HEK293 (cell line): Measurements from ENCODE around the gene MYOF.

ENCODE experiments used
- CTCF ChIA-PET: fragments of 350-600 bp; formaldehyde crosslinking; extraction: SDS; loops from one replicate; lab custom pipeline; 2021; ENCODE audit warnings: antibody characterized with exemption; lab: Yijun Ruan, JAX
- POLR2A ChIA-PET: fragments of 300-600 bp; formaldehyde crosslinking; extraction: SDS; loops from one replicate; lab custom pipeline; 2020; ENCODE audit warnings: antibody characterized with exemption, inconsistent platforms; lab: Yijun Ruan, JAX
- H3K27ac ChIP-seq: fragments of 200-500 bp; sonication (Bioruptor generic); 2 replicates; pipeline ENCODE4 v1.5.1; 2014; ENCODE audit warnings: low read depth, low read length, control low read depth, inconsistent platforms; ENCODE audit errors: extremely low read depth
- H3K36me3 ChIP-seq, 2 experiments: fragments of 200-500 bp in 1 of 2; sonication (Bioruptor generic) in 1 of 2; 1 replicate in 1 of 2; 2 replicates in 1 of 2; pipeline ENCODE4 v1.5.1; 2014 to 2017; ENCODE audit warnings: inconsistent platforms in 2 of 2, low read length in 2 of 2; ENCODE audit not compliant: control insufficient read depth in 2 of 2, insufficient read depth in 1 of 2
- H3K4me1 ChIP-seq: fragments of 200-500 bp; sonication (Bioruptor generic); 2 replicates; pipeline ENCODE4 v1.5.1; 2014; ENCODE audit warnings: mild to moderate bottlenecking, low read length, inconsistent platforms; ENCODE audit not compliant: control insufficient read depth, insufficient read depth
- H3K4me3 ChIP-seq: 2 replicates; pipeline ENCODE4 v1.5.1; 2011; ENCODE audit warnings: low read depth, mild to moderate bottlenecking, control low read depth, low read length, moderate library complexity
- H3K9me3 ChIP-seq: fragments of 200-500 bp; sonication (Bioruptor generic); 2 replicates; pipeline ENCODE4 v1.5.1; 2014; ENCODE audit warnings: low read depth, low read length, inconsistent platforms; ENCODE audit not compliant: control insufficient read depth, insufficient read depth
- ATF2 ChIP-seq: fragments of 450-650 bp; formaldehyde crosslinking; IDR thresholded peaks from 2 replicates; pipeline ENCODE4 v1.5.1; 2016; ENCODE audit warnings: missing biosample characterization, missing genetic modification characterization, low read depth
- BCL11B ChIP-seq: fragments of 450-650 bp; formaldehyde crosslinking; IDR thresholded peaks from 2 replicates; pipeline ENCODE4 v1.5.1; 2016; ENCODE audit warnings: low read depth, missing biosample characterization, missing genetic modification characterization
- BCL6B ChIP-seq: fragments of 450-650 bp; formaldehyde crosslinking; IDR thresholded peaks from 2 replicates; pipeline ENCODE4 v1.5.1; 2017; ENCODE audit warnings: missing biosample characterization, missing genetic modification characterization
- EGR2 ChIP-seq: fragments of 450-650 bp; formaldehyde crosslinking; IDR thresholded peaks from 2 replicates; pipeline ENCODE4 v1.5.1; 2016; ENCODE audit warnings: low read depth, missing biosample characterization, missing genetic modification characterization
- GLIS1 ChIP-seq: fragments of 450-650 bp; formaldehyde crosslinking; IDR thresholded peaks from 2 replicates; pipeline ENCODE4 v1.5.1; 2016; ENCODE audit warnings: missing biosample characterization, missing genetic modification characterization
- PRDM1 ChIP-seq: fragments of 450-650 bp; formaldehyde crosslinking; IDR thresholded peaks from 2 replicates; pipeline ENCODE4; 2016; ENCODE audit warnings: missing biosample characterization, missing genetic modification characterization
- YY2 ChIP-seq: fragments of 450-650 bp; formaldehyde crosslinking; IDR thresholded peaks from 2 replicates; pipeline ENCODE4 v1.5.1; 2016; ENCODE audit warnings: missing biosample characterization, missing genetic modification characterization
- ZBTB21 ChIP-seq: fragments of 450-650 bp; formaldehyde crosslinking; IDR thresholded peaks from 2 replicates; pipeline ENCODE4 v1.5.1; 2017; ENCODE audit warnings: missing biosample characterization, missing genetic modification characterization
- ZFHX2 ChIP-seq: fragments of 450-650 bp; formaldehyde crosslinking; conservative IDR thresholded peaks from 2 replicates; pipeline ENCODE4 v1.5.1; 2016; ENCODE audit warnings: missing biosample characterization, missing genetic modification characterization
- ZFP69B ChIP-seq: fragments of 450-650 bp; formaldehyde crosslinking; IDR thresholded peaks from 2 replicates; pipeline ENCODE4 v1.5.1; 2016; ENCODE audit warnings: missing biosample characterization, missing genetic modification characterization
- ZNF146 ChIP-seq: fragments of 450-650 bp; formaldehyde crosslinking; IDR thresholded peaks from 2 replicates; pipeline ENCODE4 v1.5.1; 2016; ENCODE audit warnings: missing biosample characterization, missing genetic modification characterization
- ZNF174 ChIP-seq: fragments of 450-650 bp; formaldehyde crosslinking; IDR thresholded peaks from 2 replicates; pipeline ENCODE4 v1.5.0; 2017; ENCODE audit warnings: missing biosample characterization, mild to moderate bottlenecking, missing genetic modification characterization
- ZNF266 ChIP-seq: fragments of 450-650 bp; formaldehyde crosslinking; IDR thresholded peaks from 2 replicates; pipeline ENCODE4 v1.5.1; 2016; ENCODE audit warnings: missing biosample characterization, missing genetic modification characterization, low read depth
- ZNF335 ChIP-seq: fragments of 450-650 bp; formaldehyde crosslinking; conservative IDR thresholded peaks from 2 replicates; pipeline ENCODE4 v1.5.1; 2016; ENCODE audit warnings: missing biosample characterization, missing genetic modification characterization
- ZNF48 ChIP-seq: fragments of 450-650 bp; formaldehyde crosslinking; IDR thresholded peaks from 2 replicates; pipeline ENCODE4 v1.5.1; 2016; ENCODE audit warnings: missing biosample characterization, missing genetic modification characterization
- ZNF510 ChIP-seq: fragments of 450-650 bp; formaldehyde crosslinking; IDR thresholded peaks from 2 replicates; pipeline ENCODE4 v1.5.1; 2018; ENCODE audit warnings: mild to moderate bottlenecking, missing genetic modification characterization, missing biosample characterization; ENCODE audit not compliant: insufficient replicate concordance
- ZNF521 ChIP-seq: fragments of 450-650 bp; formaldehyde crosslinking; IDR thresholded peaks from 2 replicates; pipeline ENCODE4 v1.5.1; 2017; ENCODE audit warnings: missing biosample characterization, mild to moderate bottlenecking, missing genetic modification characterization
- ZNF529 ChIP-seq: fragments of 450-650 bp; formaldehyde crosslinking; IDR thresholded peaks from 2 replicates; pipeline ENCODE4 v1.5.1; 2017; ENCODE audit warnings: missing genetic modification characterization, missing biosample characterization; ENCODE audit not compliant: insufficient replicate concordance
- ZNF549 ChIP-seq: fragments of 450-650 bp; IDR thresholded peaks from 2 replicates; pipeline ENCODE4 v1.5.1; 2018; ENCODE audit warnings: missing biosample characterization, missing genetic modification characterization, mild to moderate bottlenecking, inconsistent platforms, moderate library complexity
- ZNF621 ChIP-seq: fragments of 450-650 bp; formaldehyde crosslinking; IDR thresholded peaks from 2 replicates; pipeline ENCODE4 v1.5.1; 2017; ENCODE audit warnings: missing biosample characterization, missing genetic modification characterization
- ZNF677 ChIP-seq: fragments of 450-650 bp; IDR thresholded peaks from 2 replicates; pipeline ENCODE4 v1.5.0; 2018; ENCODE audit warnings: missing biosample characterization, mild to moderate bottlenecking, missing genetic modification characterization, moderate library complexity
- ZNF747 ChIP-seq: fragments of 450-650 bp; formaldehyde crosslinking; IDR thresholded peaks from 2 replicates; pipeline ENCODE4 v1.5.1; 2016; ENCODE audit warnings: missing biosample characterization, missing genetic modification characterization
- ZSCAN18 ChIP-seq: fragments of 450-650 bp; formaldehyde crosslinking; IDR thresholded peaks from 2 replicates; pipeline ENCODE4 v1.5.1; 2016; ENCODE audit warnings: missing biosample characterization, missing genetic modification characterization
- ZXDB ChIP-seq: fragments of 450-650 bp; formaldehyde crosslinking; IDR thresholded peaks from 2 replicates; pipeline ENCODE4 v1.5.1; 2016; ENCODE audit warnings: missing biosample characterization, missing genetic modification characterization
- TF ChIP-seq, protein P1 (sequence below): fragments of 450-650 bp; formaldehyde crosslinking; IDR thresholded peaks from 2 replicates; pipeline ENCODE4 v1.5.1; 2016; ENCODE audit warnings: missing biosample characterization, missing genetic modification characterization
- TF ChIP-seq, protein P2 (sequence below): fragments of 450-650 bp; formaldehyde crosslinking; optimal IDR thresholded peaks from 2 replicates; pipeline ENCODE3; 2016; ENCODE audit warnings: missing biosample characterization, mild to moderate bottlenecking, missing genetic modification characterization

MYOF gene

DNA sequence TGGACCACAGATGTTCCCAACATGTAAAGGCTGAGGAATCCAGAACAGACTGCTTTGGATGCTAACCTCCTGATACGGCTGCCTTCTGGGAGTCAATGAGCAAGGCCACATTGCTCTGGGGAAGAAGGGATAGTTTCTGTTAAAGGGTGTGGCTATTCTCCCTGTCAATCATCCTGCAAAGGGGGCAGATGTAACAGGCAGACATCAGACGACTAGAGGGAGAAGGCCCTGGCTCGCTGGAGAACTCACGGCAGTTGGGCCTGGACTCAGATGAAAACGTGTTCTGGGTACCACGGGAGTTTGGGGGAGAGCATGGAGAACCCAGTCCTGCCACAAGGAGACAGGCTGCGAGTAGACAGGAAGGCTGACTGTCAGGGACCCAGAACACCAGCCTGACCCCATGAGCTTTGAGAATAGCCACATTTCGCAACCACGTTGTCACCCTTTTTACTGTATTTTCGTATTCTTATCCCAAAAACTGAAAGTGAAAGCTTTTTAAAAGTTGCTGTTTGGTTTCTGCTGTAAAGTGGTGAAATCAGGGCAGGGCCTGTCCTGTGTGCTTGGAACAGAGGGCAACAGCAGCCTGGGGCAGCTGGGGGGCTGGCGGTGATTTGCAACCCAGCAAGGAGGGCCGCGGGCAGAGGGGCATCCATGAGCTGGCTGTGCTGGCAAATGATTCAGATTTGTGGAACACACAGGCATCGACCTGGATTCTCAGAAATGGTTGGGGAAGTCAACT lies 95.3 kb downstream of the MYOF start:
- H3K4me3 ChIP-seq = no peak overlapping the region
- ChIA-PET POLR2A (no interaction called here), CTCF (interaction anchor here (0.5 to 2.8 kb wide), 5 partner anchors 10 to 506 kb away, joined by 3 to 19 read pairs (median 3); partner anchors contain the start of gene MYOF)
- no peaks in the 10 kb centered on the region for H3K4me1 ChIP-seq
- no peak overlapping the region for H3K27ac ChIP-seq
- H3K9me3 ChIP-seq = no peaks in the 10 kb centered on the region
- no peak for TF ChIP-seq ZNF677 (tag by site-specific recombination)
- no peak for TF ChIP-seq ZNF266
- TF ChIP-seq ZNF174 = no peak
- TF ChIP-seq ZNF335 = no peak
- TF ChIP-seq, protein P1, sequence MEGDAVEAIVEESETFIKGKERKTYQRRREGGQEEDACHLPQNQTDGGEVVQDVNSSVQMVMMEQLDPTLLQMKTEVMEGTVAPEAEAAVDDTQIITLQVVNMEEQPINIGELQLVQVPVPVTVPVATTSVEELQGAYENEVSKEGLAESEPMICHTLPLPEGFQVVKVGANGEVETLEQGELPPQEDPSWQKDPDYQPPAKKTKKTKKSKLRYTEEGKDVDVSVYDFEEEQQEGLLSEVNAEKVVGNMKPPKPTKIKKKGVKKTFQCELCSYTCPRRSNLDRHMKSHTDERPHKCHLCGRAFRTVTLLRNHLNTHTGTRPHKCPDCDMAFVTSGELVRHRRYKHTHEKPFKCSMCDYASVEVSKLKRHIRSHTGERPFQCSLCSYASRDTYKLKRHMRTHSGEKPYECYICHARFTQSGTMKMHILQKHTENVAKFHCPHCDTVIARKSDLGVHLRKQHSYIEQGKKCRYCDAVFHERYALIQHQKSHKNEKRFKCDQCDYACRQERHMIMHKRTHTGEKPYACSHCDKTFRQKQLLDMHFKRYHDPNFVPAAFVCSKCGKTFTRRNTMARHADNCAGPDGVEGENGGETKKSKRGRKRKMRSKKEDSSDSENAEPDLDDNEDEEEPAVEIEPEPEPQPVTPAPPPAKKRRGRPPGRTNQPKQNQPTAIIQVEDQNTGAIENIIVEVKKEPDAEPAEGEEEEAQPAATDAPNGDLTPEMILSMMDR (tag by site-specific recombination) = no peak
- no peak for TF ChIP-seq BCL11B (tag by site-specific recombination)
- TF ChIP-seq, protein P2, sequence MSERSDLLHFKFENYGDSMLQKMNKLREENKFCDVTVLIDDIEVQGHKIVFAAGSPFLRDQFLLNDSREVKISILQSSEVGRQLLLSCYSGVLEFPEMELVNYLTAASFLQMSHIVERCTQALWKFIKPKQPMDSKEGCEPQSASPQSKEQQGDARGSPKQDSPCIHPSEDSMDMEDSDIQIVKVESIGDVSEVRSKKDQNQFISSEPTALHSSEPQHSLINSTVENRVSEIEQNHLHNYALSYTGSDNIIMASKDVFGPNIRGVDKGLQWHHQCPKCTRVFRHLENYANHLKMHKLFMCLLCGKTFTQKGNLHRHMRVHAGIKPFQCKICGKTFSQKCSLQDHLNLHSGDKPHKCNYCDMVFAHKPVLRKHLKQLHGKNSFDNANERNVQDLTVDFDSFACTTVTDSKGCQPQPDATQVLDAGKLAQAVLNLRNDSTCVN (tag by site-specific recombination) = no peak
- TF ChIP-seq ZNF549 = no peak
- TF ChIP-seq ZFHX2 = no peak
- TF ChIP-seq ZNF510 (tag by site-specific recombination) = no peak
- TF ChIP-seq YY2 = no peak
- TF ChIP-seq ZFP69B = no peak
- TF ChIP-seq ZBTB21 = no peak
- TF ChIP-seq ZXDB (tag by site-specific recombination) = no peak
- TF ChIP-seq PRDM1 (tag by site-specific recombination) = no peak
- TF ChIP-seq ZSCAN18 (tag by site-specific recombination) = no peak
- H3K36me3 ChIP-seq = no peaks in the 10 kb centered on the region

GRCh38 chr10:93385345-93385744 lies 96.8 kb downstream of the MYOF start:
- Histone ChIP-seq H3K4me1 (no peaks in the 10 kb centered on the region), H3K4me3 (no peak overlapping the region), H3K27ac (no peak overlapping the region), H3K9me3 (no peaks in the 10 kb centered on the region), H3K36me3 (no peaks in the 10 kb centered on the region)
- CTCF ChIA-PET = interaction anchor here (0.6 to 2.8 kb wide), 3 partner anchors 9 to 421 kb away, joined by 3 to 19 read pairs (median 12); partner anchors contain the start of gene MYOF
- POLR2A ChIA-PET = no interaction called here
- TF ChIP-seq BCL6B (tag by site-specific recombination) (no peak), GLIS1 (tag by site-specific recombination) (no peak), ZFP69B (no peak), ZNF529 (tag by site-specific recombination) (no peak), PRDM1 (tag by site-specific recombination) (no peak), ZNF146 (tag by site-specific recombination) (no peak), ZNF521 (tag by site-specific recombination) (no peak), ATF2 (tag by site-specific recombination) (no peak), YY2 (no peak), ZNF747 (no peak), ZNF48 (no peak), ZNF621 (tag by site-specific recombination) (no peak), EGR2 (tag by site-specific recombination) (no peak)
- TF ChIP-seq, protein P1 (tag by site-specific recombination) = no peak
